Psoas muscle (tissue), 8 donors: ENCODE data around the gene RPS13. TPM values are rescaled to one million over a fixed set of nuclear protein-coding genes. Genes with fewer than 3 reads are reported as not detected.
"Not testable (repeated sequence)": the region's sequence is repeated elsewhere in the genome, so short reads cannot be mapped to it uniquely, and the experiment has no call there.

Experiments used
- ATAC-seq, 4 donors: fragments of 200-7000 bp; cut with Tn5 transposase; one replicate each; pipeline ENCODE4 v1.9.1; 2020; ENCODE audit warnings: moderate library complexity in 3 of 4, mild to moderate bottlenecking in 2 of 4
- DNase-seq, 2 donors: peaks; one replicate each; pipeline ENCODE4 v3.0.0-alpha.2; 2020
- H3K27ac ChIP-seq: fragments of 200-600 bp; one replicate; pipeline ENCODE4 v1.8.0; 2022
- H3K27me3 ChIP-seq, 3 donors: fragments of 200-600 bp in 1 of 3; one replicate each; pipeline versions ENCODE4 v1.6.1 to v1.8.0; 2013 to 2022; ENCODE audit warnings: low read length in 2 of 3, mild to moderate bottlenecking in 2 of 3, moderate library complexity in 1 of 3; ENCODE audit not compliant: insufficient read depth in 3 of 3
- H3K36me3 ChIP-seq, 2 donors: fragments of 200-600 bp in 1 of 2; one replicate each; pipeline versions ENCODE4 v1.6.1 to v1.8.0; 2013 to 2022; ENCODE audit warnings: low read depth in 1 of 2, mild to moderate bottlenecking in 1 of 2, moderate library complexity in 1 of 2; ENCODE audit not compliant: insufficient read depth in 1 of 2
- H3K4me1 ChIP-seq: fragments of 200-600 bp; one replicate; pipeline ENCODE4 v1.8.0; 2022
- H3K4me3 ChIP-seq: fragments of 200-600 bp; one replicate; pipeline ENCODE4 v1.8.0; 2022; ENCODE audit warnings: mild to moderate bottlenecking
- H3K9me3 ChIP-seq: fragments of 200-600 bp; one replicate; pipeline ENCODE4 v1.8.0; 2022
- CTCF ChIP-seq: fragments of 200-600 bp; IDR thresholded peaks from one replicate; pipeline ENCODE4 v1.8.0; 2022; ENCODE audit warnings: antibody characterized with exemption
- WGBS, 3 donors: extraction: QIAGEN DNeasy Blood & Tissue Kit; methylation state at CpG; one replicate each; pipeline versions ENCODE4 v1.1.6 to v1.1.7; 2013; 5-methylcytosine and 5-hydroxymethylcytosine counted together
- intact Hi-C, 2 donors: fragments of 100-400 bp; cut with DNase I; formaldehyde crosslinking; loops; one replicate each; pipeline versions ENCODE4 v1.11.0 to v1.14.2; 2022
- polyA plus RNA-seq, 3 donors: library from polyadenylated mRNA; stranded (reverse); fragments of 200-250 nt; gene quantifications; one replicate each; pipeline ENCODE4 v1.2.3, GENCODE V29; 2013
- total RNA-seq, 4 donors: library from RNA; stranded (reverse); fragmentation: NEBNext Ultra II Directional in 2 of 4; extraction: Animal tissue kit (Norgen Biotek cat#: 25700) in 2 of 4; gene quantifications; one replicate each; pipeline versions ENCODE4 v1.2.1 to v1.2.4, GENCODE V29; 2021 to 2023
- donor health status: healthy with polysubstance abuse.
- donor health status: DM: no; HTN: no; CAD: no; lungs with moderate emphysema.
- donor health status: Bipolar disorder and iron deficiency.
- donor health status: healthy.
- donor health status: DM: yes; HTN: yes; CAD: no.
- donor health status: DM: no; HTN: no; CAD: no.
- donor health status: DM: no; HTN: no; CAD: no.
- donor health status: DM: yes; HTN: yes; CAD: no.

RPS13 gene
- total and polyA plus RNA-seq, 7 donors = 717 to 2,310 (median 1,079) TPM

DNA sequence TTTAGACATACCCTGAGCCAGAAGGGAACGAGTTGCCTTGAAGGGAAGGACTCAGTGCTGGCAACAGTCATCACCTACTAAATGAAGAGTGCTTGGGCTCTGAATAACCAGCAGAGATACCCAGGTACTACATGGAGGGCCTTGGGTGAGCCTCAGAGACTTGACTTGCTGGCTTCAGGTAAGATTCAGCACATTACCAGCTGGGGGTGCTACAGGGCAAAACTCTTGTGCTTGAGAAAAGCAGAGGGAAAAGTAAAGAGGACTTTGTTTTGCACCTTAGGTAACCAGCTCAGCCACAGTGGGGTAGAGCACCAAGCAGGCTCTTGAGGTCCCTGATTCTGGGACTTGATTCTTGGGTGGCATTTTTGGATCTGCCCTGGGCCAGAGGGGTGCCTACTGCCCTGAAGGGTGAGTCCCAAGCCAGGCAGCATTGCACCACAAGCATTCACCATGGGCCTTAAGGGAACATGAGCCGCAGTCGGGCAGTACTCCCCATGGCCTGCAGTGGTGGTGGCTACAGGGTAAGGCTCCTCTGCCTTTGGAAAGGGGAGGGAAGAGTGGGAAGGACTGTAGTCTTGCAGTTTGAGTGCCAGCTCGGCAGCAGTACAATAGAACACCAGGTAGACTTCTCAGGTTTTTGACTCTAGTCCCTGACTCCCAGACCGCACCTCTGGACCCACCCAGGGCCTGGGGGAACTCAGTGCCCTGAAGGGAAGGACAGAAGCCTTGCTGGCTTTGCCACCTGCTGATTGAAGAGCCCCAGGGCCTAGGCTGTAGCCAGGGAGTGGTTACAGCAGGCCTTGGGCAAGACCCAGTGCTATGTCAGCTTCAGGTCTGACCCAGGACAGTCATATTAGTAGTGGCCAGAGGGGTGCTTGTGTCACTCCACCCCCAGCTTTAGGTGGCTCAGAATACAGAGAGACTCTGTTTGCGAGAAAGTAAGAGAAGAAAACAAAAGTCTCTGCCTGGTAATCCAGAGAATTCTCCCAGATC is 40.5 kb downstream of the RPS13 start:
- 79 to 84% (median 81%) methylated on average over 6 of the region's 6 CpGs for WGBS, 3 donors
- no peak for TF ChIP-seq CTCF
- intact Hi-C loops = no loop called here
- DNase-seq (no peak), ATAC-seq (no peak)
- no peaks in the 10 kb centered on the region for H3K9me3 ChIP-seq
- H3K27me3 ChIP-seq = no peaks in the 10 kb centered on the region
- no peak overlapping the region for H3K27ac ChIP-seq
- no peaks in the 10 kb centered on the region for H3K4me1 ChIP-seq
- no peak overlapping the region for H3K4me3 ChIP-seq
- H3K36me3 ChIP-seq = no peaks in the 10 kb centered on the region

GRCh38 chr11:17034027-17034426 is 43.4 kb downstream of the RPS13 start:
- H3K36me3 ChIP-seq, H3K27ac ChIP-seq, ATAC-seq, intact Hi-C loops, H3K9me3 ChIP-seq, H3K27me3 ChIP-seq, H3K4me3 ChIP-seq, H3K4me1 ChIP-seq, DNase-seq: not testable (repeated sequence)
- WGBS, 3 donors = 85 to 97% (median 92%) methylated on average over 8 to 10 of the region's 10 CpGs

DNA sequence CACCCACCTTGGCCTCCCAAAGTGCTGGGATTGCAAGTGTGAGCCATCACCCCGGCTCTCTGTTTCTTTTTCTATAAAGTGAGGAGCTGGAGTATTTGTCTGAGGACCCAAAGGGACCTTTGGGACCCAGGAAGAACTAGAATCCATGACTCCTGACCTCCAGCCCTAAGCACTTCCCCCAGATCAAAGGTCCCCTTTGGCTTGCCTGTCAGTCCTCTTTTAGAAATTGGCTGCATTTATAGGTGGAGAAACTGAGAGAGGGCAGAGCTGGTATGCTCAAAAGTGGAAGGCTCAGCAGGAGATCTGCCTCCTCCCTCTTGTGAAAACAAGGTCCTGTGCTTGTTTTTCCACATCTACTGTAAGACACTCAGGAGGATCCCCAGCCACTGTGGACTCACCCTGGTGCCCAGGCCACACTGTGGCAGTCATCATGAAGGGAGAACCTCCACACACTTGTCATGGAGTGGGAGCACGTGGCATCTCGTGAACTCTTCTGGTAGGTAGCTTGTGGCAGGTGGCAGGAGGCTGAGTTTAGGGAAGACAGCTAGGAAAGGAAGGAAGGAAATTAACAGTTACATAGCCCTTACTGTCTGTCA is 50.9 kb downstream of the RPS13 start:
- no peaks in the 10 kb centered on the region for H3K27me3 ChIP-seq
- no peaks in the 10 kb centered on the region for H3K4me1 ChIP-seq
- intact Hi-C loops = no loop called here
- no peak for ATAC-seq
- no peak for TF ChIP-seq CTCF
- WGBS, 3 donors = 80 to 86% (median 86%) methylated on average over 3 of the region's 3 CpGs
- no peak overlapping the region for H3K27ac ChIP-seq
- no peaks in the 10 kb centered on the region for H3K36me3 ChIP-seq
- no peak for DNase-seq
- H3K4me3 ChIP-seq = no peak overlapping the region
- H3K9me3 ChIP-seq = no peaks in the 10 kb centered on the region

DNA sequence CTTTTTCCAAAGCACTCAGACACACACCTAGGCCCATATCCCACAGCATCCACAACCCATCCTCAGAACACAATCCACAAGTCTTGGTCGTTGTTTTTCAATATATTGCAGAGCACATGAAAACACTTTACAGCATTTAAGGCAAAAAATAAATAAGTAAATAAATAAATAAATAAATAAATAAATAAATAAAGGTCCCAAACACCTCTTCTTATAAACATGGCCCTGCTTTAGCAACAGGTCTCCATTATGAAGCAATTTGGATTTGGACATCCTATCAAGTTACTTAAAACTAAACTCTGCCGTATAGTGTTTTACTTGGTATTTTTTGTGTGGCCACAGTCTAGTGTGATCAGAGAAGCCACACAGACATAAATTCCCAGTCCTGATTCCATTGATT is 52.5 kb downstream of the RPS13 start:
- WGBS, 3 donors = 72 to 90% (median 81%) methylated on average over 2 of the region's 2 CpGs
- no peak overlapping the region for H3K4me3 ChIP-seq
- no peaks in the 10 kb centered on the region for H3K36me3 ChIP-seq
- no peak for TF ChIP-seq CTCF
- no peak overlapping the region for H3K27ac ChIP-seq
- ATAC-seq = no peak
- H3K9me3 ChIP-seq = no peaks in the 10 kb centered on the region
- H3K27me3 ChIP-seq = no peaks in the 10 kb centered on the region
- no peak for DNase-seq
- H3K4me1 ChIP-seq = no peaks in the 10 kb centered on the region
- intact Hi-C loops = no loop called here

Other genes with a start within 250 kb of the RPS13 start
- gene PLEKHA7, start 63.3 kb downstream of the RPS13 start, total RNA-seq = 1 to 10 TPM; 1.2 to 2.6 (median 1.5) TPM
- 1 to 10 TPM in 2 of 3 donors, under 1 TPM in 1; 0.74 to 1.2 (median 1.1) TPM for gene PLEKHA7, start 63.3 kb downstream of the RPS13 start, polyA plus RNA-seq
- gene PIK3C2A, start 130.3 kb upstream of the RPS13 start, total RNA-seq = 10 to 100 TPM; 14.0 to 16.6 (median 16.4) TPM
- gene PIK3C2A, start 130.3 kb upstream of the RPS13 start, polyA plus RNA-seq = 1 to 10 TPM; 3.1 to 6.2 (median 3.8) TPM
- gene NUCB2, start 199.1 kb upstream of the RPS13 start, total RNA-seq = 10 to 100 TPM; 20.4 to 42.3 (median 26.8) TPM
- gene NUCB2, start 199.1 kb upstream of the RPS13 start, polyA plus RNA-seq = 10 to 100 TPM; 24.2 to 35.7 (median 31.5) TPM